GM19438 (cell line): ENCODE results near the gene MPV17.
"Not testable (repeated sequence)": the region's sequence is repeated elsewhere in the genome, so short reads cannot be mapped to it uniquely, and the experiment has no call there.

Source experiments
- ATAC-seq: cut with Tn5 transposase; IDR thresholded peaks from one replicate; pipeline ENCODE4 v1.9.1; 2021; ENCODE audit warnings: low read depth; ENCODE audit not compliant: unreplicated experiment

The MPV17 gene

DNA sequence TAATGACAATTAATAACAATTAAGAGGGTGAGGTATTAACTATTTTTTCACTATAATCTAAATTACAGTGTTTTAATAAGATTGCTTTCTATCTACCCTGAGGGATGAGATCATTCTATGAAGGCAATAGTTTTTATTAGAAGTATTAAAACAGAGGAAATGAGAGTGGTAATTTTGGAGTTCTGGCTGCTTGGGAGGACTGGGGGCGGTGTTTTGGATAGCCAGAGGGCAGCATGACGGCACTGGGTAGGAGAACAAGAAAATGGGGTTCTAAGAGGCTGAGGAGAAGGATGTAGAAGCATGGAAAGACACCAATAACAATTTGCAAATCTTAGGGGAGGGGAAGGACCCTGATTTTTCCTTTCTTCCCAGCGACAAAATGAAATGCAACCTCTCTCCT, 52.8 kb downstream of the MPV17 start:
- ATAC-seq = no peak

DNA sequence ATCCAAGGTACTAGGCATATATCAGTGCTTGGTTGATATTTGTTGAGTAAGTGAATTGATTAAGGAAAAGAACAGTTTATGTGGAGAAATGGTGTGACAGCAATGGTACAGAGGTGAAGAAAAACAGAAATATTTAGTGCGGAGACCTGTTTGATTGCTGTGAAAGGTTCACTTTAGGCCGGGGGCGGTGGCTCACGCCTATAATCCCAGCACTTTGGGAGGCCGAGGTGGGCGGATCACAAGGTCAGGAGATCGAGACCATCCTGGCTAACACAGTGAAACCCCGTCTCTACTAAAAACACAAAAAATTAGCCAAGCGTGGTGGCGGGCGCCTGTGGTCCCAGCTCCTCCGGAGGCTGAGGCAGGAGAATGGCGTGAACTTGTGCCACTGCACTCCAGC, 54.6 kb downstream of the MPV17 start:
- ATAC-seq = not testable (repeated sequence)

DNA sequence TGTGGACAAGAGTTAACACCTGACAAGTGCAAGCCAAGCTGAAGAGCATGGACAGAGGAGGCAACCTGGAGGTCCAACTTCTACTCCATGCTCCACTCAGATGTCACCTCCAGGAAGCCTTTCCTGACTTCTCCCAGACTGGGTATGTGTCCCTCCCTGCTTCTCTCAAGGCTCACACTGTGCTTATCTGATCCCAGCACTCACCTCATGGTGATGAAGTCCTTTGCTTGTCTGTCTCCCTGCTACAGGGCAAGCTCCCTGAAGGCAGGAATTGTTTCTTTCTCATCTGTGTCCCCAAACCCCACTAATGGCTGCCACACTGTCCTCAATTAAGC, 57.4 kb downstream of the MPV17 start:
- ATAC-seq = no peak

GRCh38 chr2:27264753-27265535, 58.0 kb downstream of the MPV17 start:
- ATAC-seq = no peak

- ATAC-seq = no peak
Measured at GRCh38 chr2:27264253-27264752, 58.6 kb downstream of the MPV17 start.

DNA sequence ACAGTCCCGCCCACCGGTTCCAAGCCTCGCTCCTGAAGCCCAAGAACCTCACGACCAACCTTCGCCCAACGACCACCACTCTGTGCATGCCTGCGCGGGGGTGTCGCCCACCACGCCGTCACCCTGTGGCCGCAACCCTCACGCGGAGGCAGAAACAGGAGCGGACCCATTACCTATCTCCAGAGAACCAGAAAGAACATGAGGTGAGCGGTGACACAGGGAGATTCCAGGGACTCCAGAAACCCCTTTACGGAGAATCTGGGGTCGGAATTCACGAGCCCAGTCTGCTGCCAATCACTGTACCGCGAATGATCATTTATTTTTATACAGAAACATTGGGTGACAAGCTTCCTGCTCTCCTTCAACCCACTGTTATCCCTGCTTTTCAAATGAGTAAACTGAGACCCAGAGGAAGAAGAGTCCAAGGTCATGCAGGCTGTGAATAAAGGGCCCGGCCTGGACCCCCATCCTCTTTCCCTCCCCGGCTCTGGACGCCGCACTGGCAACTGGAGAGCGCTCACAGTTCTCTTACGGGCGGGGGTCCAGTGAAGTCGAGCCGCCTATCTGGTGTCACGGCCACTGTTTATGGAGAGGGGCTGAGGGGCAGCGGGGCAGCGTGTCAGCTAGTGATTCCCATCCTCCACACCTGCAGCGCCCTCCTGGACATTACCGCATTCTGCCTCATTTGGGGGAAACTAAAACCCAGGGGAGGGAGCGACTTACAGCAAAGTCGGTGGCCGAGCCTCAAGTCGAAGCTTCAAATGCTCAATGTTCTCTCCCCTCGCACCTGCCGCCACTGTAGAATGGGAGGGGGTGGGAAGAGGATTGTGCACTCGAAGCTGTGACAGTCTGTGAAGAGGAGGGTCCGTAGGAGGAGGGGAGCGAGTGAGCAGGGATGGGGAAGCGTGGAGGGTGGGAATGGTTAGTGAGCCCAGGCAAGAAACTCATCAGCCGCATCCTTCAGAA, 59.3 kb downstream of the MPV17 start:
- ATAC-seq = no peak

DNA sequence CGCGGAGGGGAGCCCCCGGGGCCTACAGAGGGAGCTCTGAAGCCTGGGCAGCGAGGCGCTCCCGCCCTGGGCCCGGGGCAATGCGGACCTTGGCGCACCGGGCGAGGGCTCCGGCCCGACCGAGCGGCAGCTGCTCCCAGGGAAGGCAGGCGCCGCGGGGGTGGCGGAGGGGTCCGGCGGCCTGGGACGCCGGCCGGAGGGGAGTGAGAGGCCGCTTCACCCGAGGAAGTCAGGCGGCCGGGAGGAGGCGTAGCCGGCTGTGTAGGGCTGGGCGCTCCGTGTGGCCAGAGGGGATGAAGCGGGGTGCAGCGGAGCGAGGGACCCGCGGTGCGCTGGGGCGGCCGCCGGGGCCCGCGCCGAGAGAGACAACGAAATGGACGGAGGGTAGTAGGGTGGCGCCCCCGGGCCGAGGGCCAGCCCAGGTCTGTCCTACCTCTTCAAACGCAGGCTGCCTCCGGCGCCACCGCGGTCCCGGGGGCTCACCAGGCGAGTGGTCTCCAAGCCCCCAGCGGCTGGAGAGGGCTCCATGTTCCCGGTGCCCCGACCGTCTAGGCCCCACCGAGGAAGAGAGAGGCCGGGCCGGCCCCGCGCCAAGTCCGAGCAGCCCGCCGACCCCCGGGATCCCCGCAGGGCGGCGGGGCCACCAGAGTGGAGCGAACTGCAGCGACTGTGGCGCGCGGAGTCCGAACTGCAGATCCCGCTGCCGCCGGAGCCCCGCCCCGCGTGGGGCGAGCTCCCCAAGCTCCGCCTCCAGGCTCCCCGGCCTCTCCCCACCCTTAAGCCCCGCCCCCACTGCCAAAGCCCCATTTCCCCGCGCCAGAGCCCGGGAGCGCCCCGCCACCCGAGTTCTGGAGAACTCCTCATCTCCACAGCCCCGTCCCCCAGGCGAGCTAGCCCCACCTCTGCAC, 60.3 kb downstream of the MPV17 start, which contains the start of gene SLC30A3:
SLC30A3 (minus strand) TSS at position 669 of the 908 bp plus-strand sequence; CDS start at position 528, 141 bp downstream.
- ATAC-seq = peak; percentile 64

DNA sequence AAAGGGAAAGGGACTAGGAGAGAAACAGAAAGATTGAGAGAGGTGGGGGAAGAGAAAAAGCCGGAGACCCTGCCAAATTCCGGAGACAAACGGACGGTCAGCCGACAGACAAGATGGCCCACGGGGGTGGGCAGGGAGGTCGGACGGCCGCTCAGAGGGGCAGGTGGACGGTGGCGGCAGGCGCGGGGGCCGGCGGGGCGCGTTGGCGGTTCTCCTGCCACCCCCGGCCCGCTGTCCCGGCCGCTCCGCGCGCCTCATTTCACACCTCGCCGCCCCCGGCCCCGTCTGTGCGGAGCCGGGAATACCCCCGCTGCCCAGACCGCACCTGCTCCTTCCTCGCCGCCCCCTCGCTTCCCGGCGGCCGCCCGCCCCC, 61.0 kb downstream of the MPV17 start:
- no peak for ATAC-seq

DNA sequence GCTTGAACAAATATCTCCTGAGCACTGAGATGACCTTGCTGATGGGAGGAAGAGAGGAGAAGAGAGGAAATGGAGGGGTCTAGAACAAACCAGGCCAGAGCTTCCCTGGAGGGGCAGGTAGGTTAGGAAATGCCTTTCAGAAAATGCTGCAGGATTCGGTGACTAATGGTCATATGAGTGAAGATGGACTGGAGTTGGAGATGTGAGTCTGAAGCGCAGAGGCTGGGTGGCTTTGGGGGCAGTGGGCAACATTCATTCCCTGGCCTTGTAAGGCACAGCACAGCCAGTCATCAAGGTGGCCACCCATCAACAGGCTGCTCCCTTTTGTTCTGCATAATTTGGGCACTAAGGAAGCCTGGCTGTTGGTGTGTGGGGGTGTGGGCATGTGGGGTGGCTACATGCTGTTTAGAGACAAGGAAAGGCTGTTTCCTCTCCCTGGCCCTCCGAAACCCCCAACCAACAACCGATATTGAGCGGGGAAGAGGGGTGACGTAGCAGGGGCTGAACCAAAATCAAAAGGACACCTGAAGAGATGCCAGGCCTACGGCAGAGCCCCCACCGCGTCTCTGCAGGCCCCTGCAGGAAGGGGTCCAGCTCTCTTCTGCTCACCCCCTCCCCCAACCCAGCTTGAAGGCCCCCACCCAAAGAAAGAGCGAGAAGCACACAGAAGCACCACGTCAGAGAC, 61.5 kb downstream of the MPV17 start:
- ATAC-seq = no peak
